Activated CD8-positive, alpha-beta T cell treated with anti-CD3 and anti-CD28 coated beads, Interleukin-2, amount 10 ng/mL, durations not matched to agents 7 days and 5 days (primary cell): ENCODE data around the gene MTA3. TPM values are rescaled to one million over a fixed set of nuclear protein-coding genes. Genes with fewer than 3 reads are reported as not detected.
"Not testable (repeated sequence)": the region's sequence is repeated elsewhere in the genome, so short reads cannot be mapped to it uniquely, and the experiment has no call there.

Experiments
- ATAC-seq: fragments of 150-1000 bp; cut with Tn5 transposase; one replicate; pipeline ENCODE4 v1.10.0; 2021; ENCODE audit warnings: moderate library complexity
- CTCF ChIA-PET: fragments of 350-600 bp; sonication (Branson Sonifier 250); formaldehyde crosslinking; loops from one replicate; lab custom pipeline; 2021; ENCODE audit warnings: antibody characterized with exemption; lab: Charles Lee
- POLR2A ChIA-PET: fragments of 350-600 bp; sonication (Branson Sonifier 250); formaldehyde crosslinking; loops from one replicate; lab custom pipeline; 2021; ENCODE audit warnings: antibody characterized with exemption; lab: Charles Lee
- DNase-seq: peaks from one replicate; pipeline ENCODE4 v3.0.0-alpha.2; 2020
- H3K27ac Mint-ChIP-seq: one replicate; pipeline ENCODE4 v1.8.0; 2021; ENCODE audit warnings: mild to moderate bottlenecking, mixed read lengths
- H3K27me3 Mint-ChIP-seq: one replicate; pipeline ENCODE4 v1.8.0; 2021; ENCODE audit warnings: low read depth, mixed read lengths
- H3K36me3 Mint-ChIP-seq: one replicate; pipeline ENCODE4 v1.8.0; 2021; ENCODE audit warnings: low read depth, mixed read lengths
- H3K4me1 Mint-ChIP-seq: one replicate; pipeline ENCODE4 v1.8.0; 2021; ENCODE audit warnings: low read depth, mixed read lengths
- H3K4me3 Mint-ChIP-seq: one replicate; pipeline ENCODE4 v1.8.0; 2021; ENCODE audit warnings: mild to moderate bottlenecking, mixed read lengths
- H3K9me3 Mint-ChIP-seq: one replicate; pipeline ENCODE4 v1.8.0; 2022; ENCODE audit warnings: mixed read lengths; ENCODE audit not compliant: insufficient read depth
- total RNA-seq, 2 experiments: library from RNA; stranded (reverse); gene quantifications; one replicate each; pipeline ENCODE4 v1.2.3, GENCODE V29; 2021

MTA3 gene
- total RNA-seq, 2 experiments from 2014 or later = 26.2 to 33.4 TPM

DNA sequence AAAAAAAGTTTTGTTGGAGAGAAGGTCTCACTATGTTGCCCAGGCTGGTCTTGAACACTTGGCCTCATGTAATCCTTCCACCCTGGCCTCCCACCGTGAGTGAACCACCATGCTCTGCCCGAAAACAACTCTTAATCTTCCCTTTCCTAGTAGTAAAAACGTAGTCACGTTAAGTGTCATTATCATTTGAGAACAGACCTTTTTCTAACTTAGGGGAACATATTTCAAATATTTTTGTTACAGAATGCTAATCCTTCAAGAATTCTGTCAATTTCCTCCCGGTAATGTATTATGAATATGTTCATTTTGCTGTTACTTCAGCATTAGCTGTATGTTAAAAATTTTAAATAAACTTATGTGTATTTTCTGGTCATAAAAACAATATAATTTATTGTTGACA, 49.7 kb downstream of the MTA3 start:
- ATAC-seq = no peak
- H3K27me3 Mint-ChIP-seq = no peaks in the 10 kb centered on the region
- no peak for DNase-seq
- H3K27ac Mint-ChIP-seq = no peak overlapping the region
- H3K4me3 Mint-ChIP-seq = no peak overlapping the region
- H3K4me1 Mint-ChIP-seq = peaks cover 1% of the 10 kb centered on the region
- ChIA-PET POLR2A (no interaction called here), CTCF (no interaction called here)
- peaks cover 18% of the 10 kb centered on the region for H3K36me3 Mint-ChIP-seq
- H3K9me3 Mint-ChIP-seq = no peaks in the 10 kb centered on the region

DNA sequence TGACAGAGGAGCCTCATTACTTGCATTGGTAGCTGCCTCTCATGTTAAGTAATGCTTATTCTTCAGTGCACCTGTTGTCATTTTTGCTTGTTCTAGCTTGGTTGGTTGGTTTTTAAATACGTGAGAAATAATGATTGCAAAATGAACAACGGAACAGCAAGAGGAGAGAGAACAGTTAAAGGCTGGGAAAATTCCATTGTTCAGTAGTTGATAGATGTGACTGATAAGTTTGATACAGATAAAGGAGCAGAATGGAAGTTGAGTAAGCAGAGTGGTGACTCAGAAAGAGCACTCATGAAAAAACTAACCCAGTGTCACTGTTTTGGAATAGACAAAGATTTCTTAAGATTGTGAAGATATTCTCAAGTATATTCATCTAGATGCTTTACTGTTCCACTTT, 50.5 kb downstream of the MTA3 start:
- no peak overlapping the region for H3K27ac Mint-ChIP-seq
- DNase-seq (no peak), ATAC-seq (no peak)
- no peaks in the 10 kb centered on the region for H3K27me3 Mint-ChIP-seq
- no peak overlapping the region for H3K4me3 Mint-ChIP-seq
- peaks cover 18% of the 10 kb centered on the region for H3K36me3 Mint-ChIP-seq
- H3K4me1 Mint-ChIP-seq = peaks cover 1% of the 10 kb centered on the region
- ChIA-PET POLR2A (no interaction called here), CTCF (no interaction called here)
- no peaks in the 10 kb centered on the region for H3K9me3 Mint-ChIP-seq

DNA sequence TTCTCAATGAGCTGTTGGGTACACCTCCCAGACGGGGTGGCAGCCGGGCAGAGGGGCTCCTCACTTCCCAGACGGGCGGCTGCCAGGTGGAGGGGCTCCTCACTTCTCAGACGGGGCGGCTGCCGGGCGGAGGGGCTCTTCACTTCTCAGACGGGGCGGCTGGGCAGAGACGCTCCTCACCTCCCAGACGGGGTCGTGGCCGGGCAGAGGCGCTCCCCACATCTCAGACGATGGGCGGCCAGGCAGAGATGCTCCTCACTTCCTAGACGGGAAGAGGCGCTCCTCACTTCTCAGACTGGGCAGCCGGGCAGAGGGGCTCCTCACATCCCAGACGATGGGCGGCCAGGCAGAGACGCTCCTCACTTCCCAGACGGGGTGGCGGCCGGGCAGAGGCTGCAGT, 53.2 kb downstream of the MTA3 start:
- H3K36me3 Mint-ChIP-seq = peaks cover 15% of the 10 kb centered on the region
- POLR2A ChIA-PET, H3K4me3 Mint-ChIP-seq, H3K27ac Mint-ChIP-seq, H3K9me3 Mint-ChIP-seq, CTCF ChIA-PET, ATAC-seq, H3K27me3 Mint-ChIP-seq, H3K4me1 Mint-ChIP-seq, DNase-seq: not testable (repeated sequence)

DNA sequence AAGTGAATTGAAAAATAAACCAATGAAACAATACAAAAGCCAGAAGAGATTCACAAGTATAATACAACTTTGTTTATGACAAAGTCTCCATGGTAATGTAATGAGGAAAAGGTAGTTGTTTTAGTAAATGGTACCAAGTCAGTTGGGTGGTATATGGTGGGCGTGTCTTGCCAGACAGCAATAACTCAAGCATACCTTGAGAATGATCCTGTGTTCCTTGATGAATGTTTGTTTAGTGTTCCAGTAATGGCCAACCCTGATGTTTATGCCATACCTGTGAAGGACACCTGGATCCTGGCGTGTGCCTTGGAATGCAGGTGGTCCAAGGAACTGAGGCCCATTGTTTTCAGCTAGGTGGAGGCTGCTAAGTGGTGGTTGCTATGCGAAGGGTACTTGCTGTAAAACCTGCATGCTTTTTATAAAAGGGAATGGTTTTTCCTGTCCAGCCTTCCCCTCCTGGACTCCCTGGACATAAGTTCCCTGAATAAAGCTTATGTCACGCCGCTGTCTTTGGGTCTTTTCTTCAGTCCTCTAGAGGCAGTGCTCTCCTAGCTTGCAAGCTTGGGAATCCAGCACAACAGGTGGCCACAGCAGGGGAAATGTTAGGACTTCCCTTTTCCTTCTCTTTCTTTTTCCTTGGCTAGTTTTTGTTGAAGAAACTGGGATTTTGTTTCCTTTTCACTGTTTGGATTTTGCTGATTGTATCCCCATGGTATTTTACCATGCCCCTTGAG, 54.7 kb downstream of the MTA3 start:
- H3K4me3 Mint-ChIP-seq = no peak overlapping the region
- peaks cover 1% of the 10 kb centered on the region for H3K4me1 Mint-ChIP-seq
- H3K27ac Mint-ChIP-seq = no peak overlapping the region
- no peaks in the 10 kb centered on the region for H3K9me3 Mint-ChIP-seq
- H3K36me3 Mint-ChIP-seq = peaks cover 18% of the 10 kb centered on the region
- DNase-seq (no peak), ATAC-seq (no peak)
- POLR2A ChIA-PET = interaction anchor here (0.6 kb wide), 1 partner anchor 671 kb away, joined by 3 read pairs; no protein-coding TSS in a partner anchor
- no peaks in the 10 kb centered on the region for H3K27me3 Mint-ChIP-seq
- CTCF ChIA-PET = interaction anchor here (0.6 kb wide), 1 partner anchor 29 kb away, joined by 3 read pairs; no protein-coding TSS in a partner anchor

DNA sequence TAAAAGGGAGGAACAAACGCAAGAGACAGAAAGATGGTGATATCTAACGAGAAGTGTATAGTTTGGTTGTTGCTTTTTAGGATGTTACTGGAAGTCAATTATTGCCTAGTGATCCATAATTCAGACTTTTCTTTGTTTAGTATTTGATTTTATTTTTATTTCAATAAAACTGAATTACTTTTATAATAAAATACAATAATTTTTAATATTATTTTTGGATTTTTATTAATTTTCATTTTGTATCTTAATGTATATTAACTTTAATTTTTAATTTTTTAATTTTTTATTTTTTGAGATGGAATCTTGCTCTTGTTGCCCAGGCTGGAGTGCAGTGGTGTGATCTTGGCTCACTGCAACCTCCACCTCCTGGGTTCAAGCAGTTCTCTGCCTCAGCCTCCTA, 55.6 kb downstream of the MTA3 start:
- no peak overlapping the region for H3K27ac Mint-ChIP-seq
- DNase-seq (no peak), ATAC-seq (no peak)
- POLR2A ChIA-PET = no interaction called here
- H3K9me3 Mint-ChIP-seq = no peaks in the 10 kb centered on the region
- CTCF ChIA-PET = no interaction called here
- no peaks in the 10 kb centered on the region for H3K4me1 Mint-ChIP-seq
- H3K27me3 Mint-ChIP-seq = no peaks in the 10 kb centered on the region
- H3K36me3 Mint-ChIP-seq = peaks cover 14% of the 10 kb centered on the region
- no peak overlapping the region for H3K4me3 Mint-ChIP-seq

DNA sequence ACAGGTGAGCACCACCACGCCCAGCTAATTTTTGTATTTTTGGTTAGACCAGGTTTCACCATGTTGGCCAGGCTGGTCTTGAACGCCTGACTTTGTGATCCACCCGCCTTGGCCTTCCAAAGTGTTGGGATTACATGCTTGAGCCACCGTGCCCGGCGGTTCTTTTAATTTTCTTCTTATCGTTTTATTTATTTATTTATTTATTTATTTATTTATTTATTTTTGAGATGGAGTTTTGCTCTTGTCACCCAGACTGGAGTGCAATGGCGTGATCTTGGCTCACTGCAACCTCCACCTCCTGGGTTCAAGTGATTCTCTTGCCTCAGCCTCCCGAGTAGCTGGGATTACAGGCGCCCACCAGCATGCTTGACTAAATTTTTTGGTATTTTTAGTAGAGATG, 59.6 kb downstream of the MTA3 start:
- H3K27ac Mint-ChIP-seq, CTCF ChIA-PET, H3K27me3 Mint-ChIP-seq, H3K36me3 Mint-ChIP-seq, H3K9me3 Mint-ChIP-seq, DNase-seq, H3K4me1 Mint-ChIP-seq, ATAC-seq, H3K4me3 Mint-ChIP-seq, POLR2A ChIA-PET: not testable (repeated sequence)

DNA sequence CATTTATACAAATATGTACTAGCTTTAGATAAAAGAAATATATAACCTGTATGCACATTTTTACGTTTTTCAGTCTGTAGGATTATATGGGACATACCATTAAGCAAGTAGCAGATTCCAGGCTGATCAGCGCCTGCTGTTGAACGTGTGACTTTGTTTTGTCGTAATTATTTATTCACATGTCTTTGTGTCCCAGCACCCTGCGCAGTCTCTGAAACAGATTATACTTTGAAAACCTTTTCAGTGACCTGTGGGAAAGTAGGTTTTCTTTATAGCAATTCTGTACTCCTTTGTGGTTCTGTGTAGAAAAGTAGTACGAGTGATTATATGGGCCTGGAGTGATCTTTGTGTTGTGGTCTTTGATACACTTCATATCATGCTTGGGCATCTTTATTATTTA, 68.5 kb downstream of the MTA3 start:
- no peaks in the 10 kb centered on the region for H3K36me3 Mint-ChIP-seq
- POLR2A ChIA-PET = no interaction called here
- no peaks in the 10 kb centered on the region for H3K27me3 Mint-ChIP-seq
- ATAC-seq = no peak
- no peaks in the 10 kb centered on the region for H3K9me3 Mint-ChIP-seq
- CTCF ChIA-PET = no interaction called here
- no peak for DNase-seq
- no peak overlapping the region for H3K27ac Mint-ChIP-seq
- peaks cover 16% of the 10 kb centered on the region for H3K4me1 Mint-ChIP-seq
- H3K4me3 Mint-ChIP-seq = no peak overlapping the region

DNA sequence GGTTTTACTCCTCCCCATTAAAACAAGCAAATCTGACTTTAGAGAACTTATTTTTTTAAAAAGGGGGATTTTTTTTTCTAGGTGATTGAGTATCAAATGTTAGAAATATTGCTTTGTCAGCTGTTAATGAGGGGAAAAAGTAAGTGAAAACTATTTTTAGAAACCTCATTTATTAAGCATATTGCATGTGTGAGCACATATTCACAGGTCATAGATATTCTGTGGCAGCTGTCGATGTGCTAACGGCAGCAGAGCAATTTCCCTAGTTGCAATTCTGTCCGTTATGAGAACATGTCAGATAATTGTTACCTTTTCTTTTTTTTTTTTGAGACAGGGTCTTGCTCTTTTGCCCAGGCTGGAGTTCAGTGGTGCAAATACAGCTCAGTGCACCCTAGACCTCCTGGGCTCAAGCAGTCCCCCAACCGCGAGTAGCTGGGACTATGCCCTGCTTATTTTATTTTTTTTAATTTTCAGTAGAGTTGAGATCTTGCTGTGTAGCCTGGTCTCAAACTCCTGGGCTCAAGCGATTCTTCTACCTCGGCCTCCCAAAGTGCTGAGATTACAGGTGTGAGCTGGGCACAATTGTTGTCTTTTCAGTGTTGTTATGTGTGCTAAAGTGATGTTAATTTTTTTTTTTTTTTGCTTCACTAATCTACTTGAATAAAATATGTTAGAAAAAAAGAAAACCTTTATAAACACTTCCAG, 69.8 kb downstream of the MTA3 start:
- no peak overlapping the region for H3K27ac Mint-ChIP-seq
- H3K4me1 Mint-ChIP-seq = peaks cover 16% of the 10 kb centered on the region
- no peak for ATAC-seq
- no peak for DNase-seq
- ChIA-PET CTCF (interaction anchor here (0.7 to 2.1 kb wide), 3 partner anchors 16 to 26 kb away, joined by 4 to 12 read pairs (median 5); no protein-coding TSS in a partner anchor), POLR2A (interaction anchor here (0.9 to 1.0 kb wide), 2 partner anchors 173 to 1124 kb away, joined by 3 to 4 read pairs; no protein-coding TSS in a partner anchor)
- no peak overlapping the region for H3K4me3 Mint-ChIP-seq
- no peaks in the 10 kb centered on the region for H3K36me3 Mint-ChIP-seq
- no peaks in the 10 kb centered on the region for H3K9me3 Mint-ChIP-seq
- no peaks in the 10 kb centered on the region for H3K27me3 Mint-ChIP-seq

DNA sequence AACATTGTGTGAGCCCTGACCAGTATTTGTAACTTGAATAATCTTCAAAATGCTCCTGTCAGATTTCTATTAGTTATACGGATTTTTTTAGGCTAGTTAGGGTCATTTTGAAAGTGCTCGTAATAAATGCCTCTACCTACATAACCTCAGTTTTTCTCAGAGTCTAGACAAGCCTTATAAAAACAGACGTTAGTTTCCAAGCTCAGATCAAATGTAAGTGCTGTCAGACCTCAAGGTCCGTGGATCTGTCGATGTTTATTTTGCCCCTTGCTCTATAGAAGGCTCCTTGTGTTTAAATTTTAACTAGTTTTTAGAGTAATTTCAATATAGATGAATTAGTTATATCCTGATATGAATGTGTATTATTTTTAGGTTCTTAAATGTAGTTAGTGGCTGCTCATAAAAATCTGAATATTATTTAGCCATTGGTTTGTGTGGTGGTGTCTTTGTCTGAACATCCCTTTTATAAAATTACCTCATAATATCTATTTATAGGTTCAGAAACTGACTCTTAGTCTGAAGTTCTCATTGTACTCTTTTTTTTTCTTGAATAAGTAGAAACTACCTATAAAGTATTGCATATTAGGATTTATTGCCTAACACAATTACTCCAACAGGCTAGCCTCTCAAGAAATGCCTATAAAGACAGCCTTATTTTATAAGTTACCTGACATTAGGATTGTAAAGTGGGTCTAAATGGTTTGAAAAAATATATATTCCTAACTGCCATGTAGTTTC, 71.1 kb downstream of the MTA3 start:
- Mint-ChIP-seq H3K27ac (no peak overlapping the region), H3K4me3 (peak overlapping the region; percentile 45), H3K27me3 (no peaks in the 10 kb centered on the region), H3K4me1 (peaks cover 16% of the 10 kb centered on the region), H3K36me3 (no peaks in the 10 kb centered on the region), H3K9me3 (no peaks in the 10 kb centered on the region)
- DNase-seq = no peak
- POLR2A ChIA-PET = interaction anchor here (0.9 kb wide), 1 partner anchor 1125 kb away, joined by 3 read pairs; no protein-coding TSS in a partner anchor
- ATAC-seq = no peak
- CTCF ChIA-PET = interaction anchor here (2.1 kb wide), 2 partner anchors 15 to 19 kb away, joined by 5 to 12 read pairs; no protein-coding TSS in a partner anchor

DNA sequence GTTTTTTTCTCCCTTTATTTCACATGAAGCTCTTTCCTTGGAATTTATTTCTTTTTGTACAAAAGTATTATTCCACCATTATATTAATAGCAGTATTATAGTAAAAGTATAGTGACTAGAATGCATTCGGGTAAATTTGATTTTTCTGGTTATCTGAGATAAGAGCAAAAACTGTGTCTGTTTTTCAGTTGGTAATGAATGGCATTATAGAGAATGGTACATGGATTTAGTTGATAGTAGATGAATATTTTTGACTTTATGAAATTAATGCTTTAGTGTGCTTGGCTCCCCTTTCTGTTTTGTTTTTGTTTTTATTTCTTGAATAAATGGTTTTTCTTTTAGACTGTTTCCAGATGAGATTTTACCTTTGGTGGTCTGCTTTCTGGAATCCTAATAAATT, 71.8 kb downstream of the MTA3 start:
- Mint-ChIP-seq H3K4me1 (peaks cover 16% of the 10 kb centered on the region), H3K9me3 (no peaks in the 10 kb centered on the region), H3K4me3 (no peak overlapping the region), H3K27me3 (no peaks in the 10 kb centered on the region), H3K36me3 (peaks cover 7% of the 10 kb centered on the region), H3K27ac (no peak overlapping the region)
- POLR2A ChIA-PET = no interaction called here
- DNase-seq = no peak
- CTCF ChIA-PET = no interaction called here
- ATAC-seq = no peak

DNA sequence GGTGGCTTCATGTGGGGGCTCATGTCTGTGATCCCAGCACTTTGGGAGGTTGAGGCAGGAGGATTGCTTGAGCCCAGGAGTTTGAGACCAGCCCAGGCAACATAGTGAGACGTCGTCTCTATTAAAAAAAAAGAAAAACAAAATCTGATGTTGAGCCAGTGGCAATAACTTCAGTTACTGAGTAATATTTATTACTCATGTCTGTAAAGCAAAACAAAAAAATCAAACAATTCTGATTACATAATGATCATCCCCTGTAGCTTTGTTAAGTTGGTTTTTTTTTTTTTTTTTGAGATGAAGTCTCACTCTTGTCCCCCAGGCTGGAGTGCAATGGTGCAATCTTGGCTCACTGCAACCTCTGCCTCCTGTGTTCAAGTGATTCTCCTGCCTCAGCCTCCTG, 73.9 kb downstream of the MTA3 start:
- DNase-seq, H3K27ac Mint-ChIP-seq, POLR2A ChIA-PET, H3K27me3 Mint-ChIP-seq, H3K9me3 Mint-ChIP-seq, H3K4me3 Mint-ChIP-seq, ATAC-seq: not testable (repeated sequence)
- CTCF ChIA-PET = interaction anchor here (0.7 to 0.9 kb wide), 2 partner anchors 11 to 21 kb away, joined by 3 to 4 read pairs; no protein-coding TSS in a partner anchor
- H3K4me1 Mint-ChIP-seq = peaks cover 16% of the 10 kb centered on the region
- H3K36me3 Mint-ChIP-seq = peaks cover 18% of the 10 kb centered on the region
